ENCODE results near the gene SIRT6. TPM values are rescaled to one million over a fixed set of nuclear protein-coding genes. Genes with fewer than 3 reads are reported as not detected.

The SIRT6 gene
- total RNA-seq, 1 experiment from 2014 or later = 28.1 TPM

- Mint-ChIP-seq H3K27me3 (ENCODE audit: low read depth) (no peaks in the 10 kb centered on the region), H3K4me1 (no peaks in the 10 kb centered on the region), H3K36me3 (peaks cover 9% of the 10 kb centered on the region), H3K27ac (no peak overlapping the region), H3K9me3 (peaks cover 8% of the 10 kb centered on the region), H3K4me3 (no peak overlapping the region)
- DNase-seq (ENCODE audit: low spot score) (no peak), ATAC-seq (no peak)
- TF ChIP-seq FOXK1 (CRISPR knock-in tag; IDR thresholded peaks at IDR 0.05) = no peak
- TF ChIP-seq ZNF219 (CRISPR knock-in tag; IDR thresholded peaks at IDR 0.05; ENCODE audit: borderline replicate concordance) = no peak
- ChIA-PET POLR2A (no interaction called here), CTCF (interaction anchor here (0.8 to 1.5 kb wide), 2 partner anchors 19 to 77 kb away, joined by 3 to 5 read pairs; no protein-coding TSS in a partner anchor)
Measured at GRCh38 chr19:4216846-4217245, 34.5 kb upstream of the SIRT6 start.

- H3K36me3 Mint-ChIP-seq = peaks cover 7% of the 10 kb centered on the region
- ATAC-seq (no peak), DNase-seq (ENCODE audit: low spot score) (no peak)
- TF ChIP-seq CREB1 (CRISPR knock-in tag; IDR thresholded peaks at IDR 0.05) = no peak
- no peak for TF ChIP-seq NR2C2 (CRISPR knock-in tag; IDR thresholded peaks at IDR 0.05)
- TF ChIP-seq HMGXB4 (CRISPR knock-in tag; IDR thresholded peaks at IDR 0.05) = no peak
- TF ChIP-seq ZBTB21 (CRISPR knock-in tag; IDR thresholded peaks at IDR 0.05; ENCODE audit: borderline replicate concordance) = no peak
- TF ChIP-seq NR1H2 (CRISPR knock-in tag; IDR thresholded peaks at IDR 0.05) = no peak
- TF ChIP-seq ZNF396 (CRISPR knock-in tag; IDR thresholded peaks at IDR 0.05; ENCODE audit: borderline replicate concordance) = no peak
- no peak for TF ChIP-seq ESRRA (CRISPR knock-in tag; IDR thresholded peaks at IDR 0.05; ENCODE audit: borderline replicate concordance)
- TF ChIP-seq ARID4B (CRISPR knock-in tag; IDR thresholded peaks at IDR 0.05; ENCODE audit: borderline replicate concordance) = no peak
- TF ChIP-seq SOX15 (CRISPR knock-in tag; IDR thresholded peaks at IDR 0.05) = no peak
- TF ChIP-seq CTCF (IDR thresholded peaks at IDR 0.05) = no peak
- TF ChIP-seq RORB (CRISPR knock-in tag; IDR thresholded peaks at IDR 0.05) = no peak
- no peak for TF ChIP-seq MAX (CRISPR knock-in tag; IDR thresholded peaks at IDR 0.05)
- TF ChIP-seq FOXK1 (CRISPR knock-in tag; IDR thresholded peaks at IDR 0.05) = no peak
- no peak for TF ChIP-seq FOXP4 (CRISPR knock-in tag; IDR thresholded peaks at IDR 0.05)
- TF ChIP-seq ZNF671 (CRISPR knock-in tag; IDR thresholded peaks at IDR 0.05) = no peak
- TF ChIP-seq ZNF423 (CRISPR knock-in tag; IDR thresholded peaks at IDR 0.05) = no peak
- TF ChIP-seq AFF4 (CRISPR knock-in tag; IDR thresholded peaks at IDR 0.05; ENCODE audit: borderline replicate concordance) = no peak
- H3K4me1 Mint-ChIP-seq = no peaks in the 10 kb centered on the region
- CTCF ChIA-PET = no interaction called here
- H3K27me3 Mint-ChIP-seq (ENCODE audit: low read depth) = no peaks in the 10 kb centered on the region
- H3K9me3 Mint-ChIP-seq = peaks cover 8% of the 10 kb centered on the region
- POLR2A ChIA-PET = no interaction called here
- H3K4me3 Mint-ChIP-seq = no peak overlapping the region
- H3K27ac Mint-ChIP-seq = no peak overlapping the region
Measured at GRCh38 chr19:4215807-4216206, 33.4 kb upstream of the SIRT6 start.

Data from WTC11 (cell line).